SK-N-SH (cell line): Measurements from ENCODE around the gene MYO10. TPM values are rescaled to one million over a fixed set of nuclear protein-coding genes. Genes with fewer than 3 reads are reported as not detected.

Experiments
- CTCF ChIA-PET: fragments of 300-600, 350-600 bp; formaldehyde crosslinking; extraction: SDS; loops from one replicate; lab custom pipeline; 2021; lab: Yijun Ruan, JAX
- POLR2A ChIA-PET: fragments of 350-600 bp; sonication (Branson Sonifier 250); formaldehyde crosslinking; extraction: SDS; loops from one replicate; lab custom pipeline; 2020; ENCODE audit warnings: antibody characterized with exemption, inconsistent platforms; lab: Yijun Ruan, JAX
- DNase-seq: peaks from one replicate; pipeline ENCODE4 v3.0.0; 2012
- H2AFZ ChIP-seq: fragments of 200-600 bp; sonication (generic); 2 replicates; pipeline ENCODE4 v1.8.1; 2016; ENCODE audit warnings: antibody characterized with exemption, mild to moderate bottlenecking, low read depth
- H3F3A ChIP-seq: fragments of 200-600 bp; sonication (generic); replicated peaks from 2 replicates; pipeline ENCODE3; 2016; ENCODE audit warnings: antibody characterized with exemption, mild to moderate bottlenecking; ENCODE audit not compliant: insufficient read depth
- H3K27ac ChIP-seq, 2 experiments: fragments of 200-500 bp in 1 of 2; fragments of 200-600 bp in 1 of 2; sonication (Bioruptor generic) in 1 of 2; sonication (generic), shearing (Covaris generic) in 1 of 2; 2 replicates each; pipeline versions ENCODE4 v1.5.1 to v1.6.1; 2014 to 2016; ENCODE audit warnings: low read depth in 2 of 2, inconsistent platforms in 1 of 2, low read length in 1 of 2, mild to moderate bottlenecking in 1 of 2, mixed read lengths in 1 of 2
- H3K27me3 ChIP-seq: fragments of 200-600 bp; sonication (generic), shearing (Covaris generic); 2 replicates; pipeline ENCODE4 v1.6.1; 2016; ENCODE audit warnings: mixed run types; ENCODE audit not compliant: insufficient read depth
- H3K36me3 ChIP-seq, 2 experiments: fragments of 200-500 bp in 1 of 2; fragments of 200-600 bp in 1 of 2; sonication (Bioruptor generic) in 1 of 2; sonication (generic) in 1 of 2; replicated peaks in 1 of 2; 2 replicates each; pipeline versions ENCODE3 to v1.5.1; 2014 to 2016; ENCODE audit warnings: low read length in 1 of 2, mild to moderate bottlenecking in 1 of 2; ENCODE audit not compliant: insufficient read depth in 2 of 2, control insufficient read depth in 1 of 2
- H3K4me1 ChIP-seq, 2 experiments: fragments of 200-500 bp in 1 of 2; fragments of 200-600 bp in 1 of 2; sonication (Bioruptor generic) in 1 of 2; sonication (generic), shearing (Covaris generic) in 1 of 2; 2 replicates each; pipeline versions ENCODE4 v1.5.1 to v1.6.1; 2014 to 2016; ENCODE audit warnings: low read depth in 1 of 2, low read length in 1 of 2, mixed run types in 1 of 2; ENCODE audit not compliant: insufficient read depth in 2 of 2, control insufficient read depth in 1 of 2
- H3K4me2 ChIP-seq: fragments of 200-600 bp; sonication (generic), shearing (Covaris generic); 2 replicates; pipeline ENCODE4 v1.6.1; 2017; ENCODE audit warnings: mixed run types
- H3K4me3 ChIP-seq, 2 experiments: fragments of 200-500 bp in 1 of 2; fragments of 200-600 bp in 1 of 2; sonication (Bioruptor generic) in 1 of 2; sonication (generic), shearing (Covaris generic) in 1 of 2; 2 replicates each; pipeline versions ENCODE4 v1.5.1 to v1.8.1; 2014 to 2016; ENCODE audit warnings: low read depth in 2 of 2, inconsistent platforms in 1 of 2, low read length in 1 of 2, mild to moderate bottlenecking in 1 of 2, mixed read lengths in 1 of 2, moderate library complexity in 1 of 2
- H3K79me2 ChIP-seq: fragments of 200-600 bp; sonication (generic); 2 replicates; pipeline ENCODE4 v1.8.1; 2017; ENCODE audit warnings: mild to moderate bottlenecking; ENCODE audit not compliant: insufficient read depth
- H3K9ac ChIP-seq: fragments of 200-600 bp; sonication (generic); 2 replicates; pipeline ENCODE4 v1.6.1; 2017; ENCODE audit warnings: mixed run types
- H3K9me2 ChIP-seq: fragments of 200-600 bp; sonication (generic); 2 replicates; pipeline ENCODE4 v1.6.1; 2017; ENCODE audit warnings: mixed run types
- H3K9me3 ChIP-seq: fragments of 200-600 bp; sonication (generic); 2 replicates; pipeline ENCODE4 v1.6.1; 2017; ENCODE audit warnings: mixed run types, mild to moderate bottlenecking, moderate library complexity
- H4K20me1 ChIP-seq: fragments of 200-600 bp; sonication (generic); 2 replicates; pipeline ENCODE4 v1.6.1; 2017; ENCODE audit warnings: mild to moderate bottlenecking, mixed run types; ENCODE audit not compliant: insufficient read depth
- CTCF ChIP-seq: fragments of 200-600 bp; sonication (generic); IDR thresholded peaks from 2 replicates; pipeline ENCODE4 v1.6.1; 2017; ENCODE audit warnings: antibody characterized with exemption, mild to moderate bottlenecking, moderate library complexity
- ELF1 ChIP-seq: IDR thresholded peaks from 2 replicates; pipeline ENCODE4 v1.4.0; 2012
- EZH2phosphoT487 ChIP-seq: fragments of 200-600 bp; sonication (generic); IDR thresholded peaks from 2 replicates; pipeline ENCODE4 v1.6.1; 2017; ENCODE audit warnings: low read depth, mixed run types, mild to moderate bottlenecking, antibody characterized with exemption, moderate library complexity, borderline replicate concordance
- GATA2 ChIP-seq: sonication (generic); formaldehyde crosslinking; IDR thresholded peaks from 2 replicates; pipeline ENCODE4 v1.5.0; 2020; ENCODE audit warnings: mild to moderate bottlenecking, missing genetic modification reagents
- IRF3 ChIP-seq: fragments of 150-350 bp; IDR thresholded peaks from 2 replicates; pipeline ENCODE4 v1.6.1; 2016; ENCODE audit warnings: mild to moderate bottlenecking, low read depth, low read length
- JUND ChIP-seq: IDR thresholded peaks from 2 replicates; pipeline ENCODE4 v1.4.0; 2012
- POLR2AphosphoS5 ChIP-seq: IDR thresholded peaks from 2 replicates; pipeline ENCODE4 v1.6.1; 2012; ENCODE audit warnings: low read depth, low read length
- RCOR1 ChIP-seq: fragments of 150-350 bp; IDR thresholded peaks from 2 replicates; pipeline ENCODE4 v1.6.1; 2017; ENCODE audit warnings: antibody characterized with exemption, low read length
- RFX5 ChIP-seq: IDR thresholded peaks from 2 replicates; pipeline ENCODE4 v1.6.1; 2012; ENCODE audit warnings: mild to moderate bottlenecking, improper control_type of control experiment, low read length
- SIN3A ChIP-seq: IDR thresholded peaks from 2 replicates; pipeline ENCODE4 v1.6.1; 2012; ENCODE audit warnings: low read depth, mild to moderate bottlenecking, low read length, moderate library complexity, borderline replicate concordance
- SMC3 ChIP-seq: IDR thresholded peaks from 2 replicates; pipeline ENCODE4 v1.6.1; 2012; ENCODE audit warnings: low read depth, low read length, improper control_type of control experiment
- TCF12 ChIP-seq: IDR thresholded peaks from 2 replicates; pipeline ENCODE4 v1.4.0; 2012
- USF1 ChIP-seq: IDR thresholded peaks from 2 replicates; pipeline ENCODE4 v1.4.0; 2012; ENCODE audit warnings: low read depth, borderline replicate concordance
- USF2 ChIP-seq: fragments of 150-350 bp; IDR thresholded peaks from 2 replicates; pipeline ENCODE4 v1.6.1; 2017; ENCODE audit warnings: antibody characterized with exemption, low read length, low read depth, borderline replicate concordance
- YY1 ChIP-seq: IDR thresholded peaks from 2 replicates; pipeline ENCODE4 v1.4.0; 2012; ENCODE audit warnings: low read depth, mild to moderate bottlenecking
- ZBTB33 ChIP-seq: IDR thresholded peaks from 2 replicates; pipeline ENCODE4 v1.4.0; 2012; ENCODE audit warnings: low read depth, borderline replicate concordance
- WGBS: methylation state at CpG from one replicate; pipeline ENCODE4 v1.1.6; 2017; ENCODE audit warnings: low lambda C conversion rate; 5-methylcytosine and 5-hydroxymethylcytosine counted together
- polyA plus RNA-seq, 3 experiments: library from polyadenylated mRNA; depleted of rRNA; stranded (reverse); fragments of >200 nt; gene quantifications; 2 replicates each; pipeline ENCODE4 v1.2.3, GENCODE V29; 2012

The MYO10 gene
- polyA plus RNA-seq, 1 of the 3 experiments (the other 2 are of a cell fraction): 8.1 TPM

- H3K4me3 ChIP-seq: no peak overlapping the region
- H3K9me2 ChIP-seq: no peaks in the 10 kb centered on the region
- no peak for TF ChIP-seq TCF12
- no peak for TF ChIP-seq ELF1
- no peak for TF ChIP-seq YY1
- TF ChIP-seq USF1: no peak
- no peak for TF ChIP-seq SMC3
- TF ChIP-seq RFX5: no peak
- no peak for TF ChIP-seq CTCF
- no peak for TF ChIP-seq EZH2phosphoT487
- TF ChIP-seq POLR2AphosphoS5: no peak
- TF ChIP-seq RCOR1: no peak
- no peak for TF ChIP-seq USF2
- TF ChIP-seq SIN3A: no peak
- TF ChIP-seq JUND: no peak
- TF ChIP-seq IRF3: no peak
- TF ChIP-seq ZBTB33: no peak
- no peak for TF ChIP-seq GATA2
- H3K79me2 ChIP-seq: peaks cover 91% of the 10 kb centered on the region
- H2AFZ ChIP-seq: no peak overlapping the region
- no peaks in the 10 kb centered on the region for H3K27me3 ChIP-seq
- ChIA-PET CTCF (interaction anchor here (0.8 to 1.8 kb wide), 4 partner anchors 11 to 409 kb away, joined by 3 to 10 read pairs (median 4); no protein-coding TSS in a partner anchor), POLR2A (no interaction called here)
- H3K4me2 ChIP-seq: no peak overlapping the region
- H3K36me3 ChIP-seq: peaks cover 0 to 50% of the 10 kb centered on the region in 2 experiments
- no peaks in the 10 kb centered on the region for H3K9me3 ChIP-seq
- H3F3A ChIP-seq: peaks cover 22% of the 10 kb centered on the region
- H3K27ac ChIP-seq: no peak overlapping the region
- no peak overlapping the region for H3K9ac ChIP-seq
- no peak for DNase-seq
- H4K20me1 ChIP-seq: peaks cover 35% of the 10 kb centered on the region
- 0 out of 4 replicates have a peak, but pooled peaks cover 0 to 16% of the 10 kb centered on the region in 2 experiments for H3K4me1 ChIP-seq
- WGBS: 93% methylated on average over 6 of the region's 6 CpGs
These were observed 155.8 kb downstream of the MYO10 start for GRCh38 chr5:16780325-16780724.
